ENCODE results near the gene CD276. TPM values are rescaled to one million over a fixed set of nuclear protein-coding genes. Genes with fewer than 3 reads are reported as not detected.

CD276 gene
- total and polyA plus RNA-seq, 5 experiments from 2014 or later, result 0.49 to 0.63 TPM; not detected in 3

DNA sequence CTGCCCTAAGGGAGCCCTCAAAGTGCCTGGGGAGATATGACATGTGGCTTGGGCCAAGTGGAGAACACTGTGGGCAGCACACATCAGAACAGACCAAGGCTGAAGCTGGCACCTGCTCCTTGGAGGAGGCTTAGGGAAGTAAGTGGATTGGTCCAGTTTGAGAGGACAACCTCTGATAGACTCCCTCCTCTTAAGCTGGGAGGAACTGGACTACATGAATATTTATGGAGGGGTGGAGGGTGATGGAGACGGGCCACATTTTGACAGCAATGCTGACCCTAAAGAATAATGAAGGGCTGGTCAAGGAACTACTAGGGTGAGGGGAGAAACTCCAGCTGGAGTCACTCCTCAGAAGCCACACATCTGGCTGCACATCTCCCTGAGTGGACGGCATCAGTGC lies 6.5 kb upstream of the CD276 start:
- no peaks in the 10 kb centered on the region for H3K4me1 Mint-ChIP-seq
- DNase-seq (no peak), ATAC-seq (no peak)
- peaks cover 28 to 40% (median 29%) of the 10 kb centered on the region in 5 donors for H3K27me3 Mint-ChIP-seq
- no peak overlapping the region for H3K27ac Mint-ChIP-seq
- POLR2A ChIA-PET, result interaction anchor here (1.2 kb wide), 1 partner anchor 22 kb away, joined by 5 read pairs; no protein-coding TSS in a partner anchor
- H3K4me3 Mint-ChIP-seq, result no peak overlapping the region
- H3K9me3 Mint-ChIP-seq, result no peaks in the 10 kb centered on the region
- H3K36me3 Mint-ChIP-seq, result no peaks in the 10 kb centered on the region

DNA sequence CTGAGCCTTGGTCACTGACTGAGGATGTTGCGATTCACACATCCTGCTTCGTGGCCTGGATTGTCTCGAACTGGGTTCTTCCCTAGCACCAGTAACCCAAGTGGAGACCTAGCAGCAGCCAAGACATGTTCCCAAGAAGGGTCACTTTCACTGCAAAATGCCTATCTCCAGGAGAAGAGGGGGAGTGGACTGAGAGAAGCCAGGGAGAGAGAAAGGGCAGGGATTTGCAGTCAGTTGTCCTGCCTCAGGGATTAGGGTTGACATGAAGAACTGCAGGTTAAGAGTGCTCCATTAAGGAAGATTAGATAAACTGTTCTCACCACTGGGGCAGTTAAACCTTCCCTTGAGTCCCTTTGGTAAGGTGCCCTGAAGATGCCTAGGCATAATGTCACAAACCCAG lies 5.7 kb upstream of the CD276 start:
- no peak overlapping the region for H3K27ac Mint-ChIP-seq
- H3K9me3 Mint-ChIP-seq, result no peaks in the 10 kb centered on the region
- no peak overlapping the region for H3K4me3 Mint-ChIP-seq
- no peaks in the 10 kb centered on the region for H3K36me3 Mint-ChIP-seq
- ATAC-seq, result no peak
- peaks cover 0 to 4% (median 2%) of the 10 kb centered on the region in 4 donors for H3K4me1 Mint-ChIP-seq
- DNase-seq, result no peak
- POLR2A ChIA-PET, result no interaction called here
- H3K27me3 Mint-ChIP-seq, result peaks cover 28 to 41% (median 35%) of the 10 kb centered on the region in 5 donors

DNA sequence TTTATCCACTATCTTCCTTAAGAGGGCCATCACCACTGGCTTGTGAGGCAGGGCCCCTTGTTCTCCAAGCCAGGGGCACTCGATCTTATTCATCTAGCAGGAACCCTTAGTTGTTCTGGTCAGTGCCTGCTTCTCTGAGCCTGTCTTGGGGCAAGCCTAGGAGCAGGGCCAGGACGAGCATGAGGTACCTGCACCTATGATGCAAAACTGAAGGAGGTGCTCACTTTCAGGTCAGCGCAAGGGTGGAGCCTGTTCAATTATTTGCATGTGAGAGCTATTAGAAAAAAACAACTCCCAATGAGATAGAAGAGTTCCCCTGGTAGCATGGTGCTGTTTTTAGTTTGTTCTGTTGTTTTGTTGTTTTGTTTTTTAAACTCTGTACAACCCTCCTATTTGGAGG lies 5.0 kb upstream of the CD276 start:
- H3K4me1 Mint-ChIP-seq, result peaks cover 2 to 7% (median 6%) of the 10 kb centered on the region in 4 donors
- POLR2A ChIA-PET, result no interaction called here
- H3K27ac Mint-ChIP-seq, result peak overlapping the region in 1 of 10 donors; percentile 2
- peaks cover 25 to 41% (median 36%) of the 10 kb centered on the region in 5 donors for H3K27me3 Mint-ChIP-seq
- H3K4me3 Mint-ChIP-seq, result no peak overlapping the region
- DNase-seq, result no peak
- no peak for ATAC-seq
- H3K9me3 Mint-ChIP-seq, result no peaks in the 10 kb centered on the region
- H3K36me3 Mint-ChIP-seq, result no peaks in the 10 kb centered on the region

DNA sequence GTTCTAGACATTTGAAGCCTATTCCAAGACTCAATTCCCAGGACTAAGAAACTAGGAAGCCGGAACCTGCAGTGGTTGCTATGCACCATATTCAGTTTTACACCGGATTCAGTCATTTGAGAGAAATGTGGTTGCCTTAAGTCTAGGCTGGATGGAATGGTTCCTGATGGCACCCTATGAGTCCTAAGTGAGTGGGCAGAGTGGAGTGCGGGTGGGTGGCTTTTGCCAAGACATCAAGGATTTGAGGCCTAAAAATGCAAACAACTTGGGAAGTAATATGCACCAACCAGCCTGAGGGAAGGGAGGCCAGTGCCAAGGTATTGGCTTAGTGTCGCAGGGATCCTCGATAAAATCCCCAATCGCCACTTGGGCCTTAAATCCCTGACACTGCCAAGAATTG lies 4.2 kb upstream of the CD276 start:
- Mint-ChIP-seq H3K27me3 (peaks cover 25 to 44% (median 35%) of the 10 kb centered on the region in 5 donors), H3K4me3 (no peak overlapping the region), H3K36me3 (no peaks in the 10 kb centered on the region), H3K27ac (no peak overlapping the region), H3K9me3 (no peaks in the 10 kb centered on the region), H3K4me1 (peaks cover 4 to 10% (median 9%) of the 10 kb centered on the region in 4 donors)
- POLR2A ChIA-PET, result no interaction called here
- ATAC-seq (no peak), DNase-seq (no peak)

DNA sequence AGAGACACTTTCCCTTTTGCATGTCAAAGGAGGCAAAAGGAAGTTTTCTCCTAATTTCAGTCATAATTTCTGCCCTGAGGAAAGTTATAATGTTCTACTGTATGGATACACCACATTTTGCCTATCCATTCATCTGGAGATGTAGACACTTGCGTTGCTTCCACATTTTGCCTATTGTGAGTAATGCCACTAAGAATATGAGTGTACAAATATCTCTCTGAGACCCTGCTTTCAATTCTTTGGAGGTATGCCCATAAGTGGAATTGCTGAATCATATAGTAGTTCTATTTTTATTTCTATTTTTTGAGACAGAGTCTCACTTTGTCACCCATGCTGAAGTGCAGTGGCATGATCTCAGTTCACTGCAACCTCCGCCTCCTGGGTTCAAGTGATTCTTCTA lies 3.6 kb upstream of the CD276 start:
- Mint-ChIP-seq H3K36me3 (no peaks in the 10 kb centered on the region), H3K27me3 (peaks cover 29 to 50% (median 41%) of the 10 kb centered on the region in 5 donors), H3K4me3 (no peak overlapping the region), H3K27ac (no peak overlapping the region), H3K4me1 (peaks cover 6 to 15% (median 12%) of the 10 kb centered on the region in 4 donors), H3K9me3 (no peaks in the 10 kb centered on the region)
- DNase-seq (no peak), ATAC-seq (no peak)
- POLR2A ChIA-PET, result no interaction called here

DNA sequence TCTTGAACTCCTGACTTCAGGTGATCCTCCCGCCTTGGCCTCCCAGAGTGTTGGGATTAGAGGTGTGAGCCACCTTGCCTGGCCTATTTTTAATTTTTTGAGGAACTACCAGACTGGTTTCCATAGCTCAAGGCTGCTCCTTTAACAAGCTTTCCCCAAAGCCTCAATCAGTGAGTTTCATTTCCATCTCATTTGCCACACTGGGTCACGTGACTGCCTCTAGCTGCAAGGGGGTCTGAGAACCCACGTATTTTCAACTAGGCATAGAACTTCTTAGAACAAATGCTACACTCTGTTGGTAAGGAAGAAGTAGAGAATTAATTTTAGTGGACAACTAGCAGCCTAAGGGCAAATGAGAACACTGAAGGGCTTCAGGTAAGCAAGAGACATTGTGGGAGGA lies 3.1 kb upstream of the CD276 start:
- no peak for DNase-seq
- no peaks in the 10 kb centered on the region for H3K9me3 Mint-ChIP-seq
- peaks cover 6 to 18% (median 12%) of the 10 kb centered on the region in 4 donors for H3K4me1 Mint-ChIP-seq
- H3K27me3 Mint-ChIP-seq, result peaks cover 34 to 55% (median 46%) of the 10 kb centered on the region in 5 donors
- no peak for ATAC-seq
- POLR2A ChIA-PET, result no interaction called here
- H3K36me3 Mint-ChIP-seq, result no peaks in the 10 kb centered on the region
- H3K27ac Mint-ChIP-seq, result no peak overlapping the region
- no peak overlapping the region for H3K4me3 Mint-ChIP-seq

DNA sequence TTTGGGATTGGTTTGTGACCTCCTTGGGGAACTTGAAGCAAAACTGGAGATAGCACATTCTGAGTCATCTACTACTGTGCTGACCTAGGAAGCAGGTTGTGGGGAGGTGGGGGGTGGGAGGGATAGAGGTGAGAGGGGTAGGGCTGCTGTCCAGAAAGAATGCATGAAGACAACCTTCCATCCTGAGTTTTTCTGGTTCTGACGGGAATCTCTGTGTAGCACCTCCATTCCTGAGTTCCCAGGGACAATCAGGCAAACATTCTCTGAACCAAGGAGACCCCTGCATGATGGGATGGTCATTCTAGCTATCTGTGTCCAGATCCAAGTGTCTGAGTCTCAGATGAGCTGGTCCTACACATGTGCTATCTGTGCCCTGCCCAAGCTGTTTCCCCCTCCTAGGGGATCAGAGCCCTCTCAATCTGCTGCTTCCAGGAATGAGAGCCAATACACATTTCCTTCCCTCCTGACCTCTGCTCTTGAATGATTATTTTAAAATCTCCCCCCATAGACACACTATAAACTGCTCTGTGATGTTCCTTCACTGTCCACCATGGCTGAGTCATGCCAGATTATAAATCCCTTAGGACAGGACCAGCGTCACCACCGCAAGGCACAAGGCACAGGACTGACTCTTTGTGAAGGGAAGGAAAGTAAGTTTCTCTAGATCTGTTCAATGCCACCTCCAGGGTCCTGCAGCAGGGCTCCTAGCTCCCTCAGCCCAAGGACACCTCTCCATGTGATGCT lies 2.2 kb upstream of the CD276 start:
- no peaks in the 10 kb centered on the region for H3K36me3 Mint-ChIP-seq
- H3K4me1 Mint-ChIP-seq, result peaks cover 6 to 18% (median 12%) of the 10 kb centered on the region in 4 donors
- POLR2A ChIA-PET, result no interaction called here
- no peaks in the 10 kb centered on the region for H3K9me3 Mint-ChIP-seq
- H3K4me3 Mint-ChIP-seq, result no peak overlapping the region
- no peak overlapping the region for H3K27ac Mint-ChIP-seq
- peaks cover 42 to 65% (median 56%) of the 10 kb centered on the region in 5 donors for H3K27me3 Mint-ChIP-seq
- ATAC-seq, result no peak
- DNase-seq, result no peak

DNA sequence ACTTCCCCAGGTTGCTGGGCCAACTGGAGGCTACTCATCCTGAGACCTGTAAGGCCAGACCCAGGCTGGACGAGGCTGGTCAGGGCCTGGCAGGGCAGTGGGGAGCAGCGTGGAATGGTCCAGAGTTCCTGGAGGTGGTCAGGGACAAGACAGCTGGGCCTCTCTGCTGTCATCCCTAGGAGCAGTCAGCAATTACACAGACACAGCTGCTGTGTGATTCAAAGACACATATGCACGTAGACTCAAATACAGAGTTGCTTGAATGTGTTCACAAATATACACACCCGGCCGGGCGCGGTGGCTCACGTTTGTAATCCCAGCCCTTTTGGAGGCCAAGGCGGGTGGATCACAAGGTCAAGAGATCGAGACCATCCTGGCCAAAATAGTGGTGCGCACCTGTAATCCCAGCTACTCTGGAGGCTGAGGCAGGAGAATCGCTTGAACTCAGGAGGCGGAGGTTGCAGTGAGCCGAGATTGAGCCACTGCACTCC lies 1.5 kb upstream of the CD276 start:
- no peak for ATAC-seq
- Mint-ChIP-seq H3K4me3 (peak overlapping the region in 3 of 10 donors; percentile 58 to 72 (median 63)), H3K36me3 (no peaks in the 10 kb centered on the region), H3K9me3 (no peaks in the 10 kb centered on the region), H3K27me3 (peaks cover 43 to 71% (median 58%) of the 10 kb centered on the region in 5 donors), H3K27ac (no peak overlapping the region), H3K4me1 (peaks cover 6 to 18% (median 12%) of the 10 kb centered on the region in 4 donors)
- DNase-seq, result no peak
- POLR2A ChIA-PET, result no interaction called here

DNA sequence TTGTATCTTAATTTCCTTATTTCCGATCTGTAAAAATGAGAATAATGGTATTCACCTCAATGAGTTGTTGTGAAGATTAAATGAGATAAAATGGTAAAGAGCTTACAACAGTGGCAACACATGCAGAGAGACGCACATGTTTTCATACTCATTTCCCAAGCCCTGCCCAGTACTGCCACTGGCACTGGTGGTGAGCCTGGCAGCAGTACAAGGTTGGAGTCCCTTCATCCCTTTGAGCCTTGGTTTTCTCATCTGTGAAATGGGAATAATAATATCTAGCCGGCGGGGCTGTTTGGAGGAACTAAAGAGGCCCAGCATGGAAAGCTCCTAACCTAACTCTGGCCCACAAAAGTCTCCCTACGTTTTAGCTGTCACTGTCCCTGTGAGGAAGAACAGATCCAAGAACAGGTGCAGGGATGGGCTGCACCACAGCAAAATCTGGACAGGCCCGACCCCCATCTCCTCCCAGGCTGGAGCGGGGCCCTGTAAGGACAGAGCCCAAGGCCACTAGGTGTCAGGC lies 866 bp upstream of the CD276 start:
- Mint-ChIP-seq H3K36me3 (no peaks in the 10 kb centered on the region), H3K27ac (no peak overlapping the region), H3K4me1 (peaks cover 6 to 18% (median 12%) of the 10 kb centered on the region in 4 donors), H3K27me3 (peaks cover 48 to 78% (median 65%) of the 10 kb centered on the region in 5 donors), H3K4me3 (peak overlapping the region in 8 of 10 donors; percentile 19 to 81 (median 60)), H3K9me3 (no peaks in the 10 kb centered on the region)
- ATAC-seq, result no peak
- no peak for DNase-seq
- POLR2A ChIA-PET, result no interaction called here

DNA sequence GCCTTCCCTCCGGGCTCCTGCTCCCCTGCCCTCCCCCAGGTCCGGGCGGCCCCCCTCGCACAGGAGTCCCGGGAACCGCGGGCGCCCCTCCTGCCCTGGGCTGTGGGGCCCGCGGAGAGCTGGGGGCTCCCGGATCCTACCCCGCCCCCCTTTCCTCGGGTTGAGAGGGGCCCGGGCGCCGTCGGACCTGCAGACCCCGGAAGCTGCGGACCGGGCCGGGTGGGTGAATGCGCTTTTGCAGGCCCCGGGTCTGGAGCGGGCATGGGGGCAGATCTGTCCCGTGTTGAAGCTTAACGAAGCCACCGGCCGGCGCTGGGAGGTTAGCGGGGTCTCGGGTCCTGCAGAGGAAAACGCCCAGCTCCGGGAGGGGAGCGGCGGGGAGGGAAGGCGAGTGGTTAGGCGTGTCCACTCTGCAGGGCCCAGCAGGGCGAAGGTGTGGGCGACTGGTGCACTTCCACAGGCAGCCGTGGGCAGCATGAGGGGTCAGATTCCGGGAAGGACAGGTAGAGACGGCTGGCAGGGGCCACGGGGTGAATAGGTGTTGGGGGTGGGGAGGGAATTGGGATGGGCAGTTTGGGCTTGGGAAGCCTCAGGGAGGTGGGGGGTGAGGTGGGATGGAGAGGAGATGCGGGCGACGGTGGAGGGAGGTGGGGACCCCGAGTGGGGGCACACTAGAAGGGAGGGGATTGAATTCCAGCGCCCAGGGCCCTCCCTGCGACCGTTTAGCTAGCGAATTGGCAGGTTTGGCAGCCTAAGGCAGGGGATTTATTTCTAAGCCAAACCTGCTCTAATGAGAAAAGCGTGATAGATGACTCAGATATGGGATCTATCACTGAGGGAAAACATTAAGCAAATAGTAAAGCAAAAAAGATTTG lies 635 bp downstream of the CD276 start:
- POLR2A ChIA-PET, result no interaction called here
- H3K4me3 Mint-ChIP-seq, result peak overlapping the region in 7 of 10 donors; percentile 36 to 82 (median 53)
- DNase-seq, result no peak

DNA sequence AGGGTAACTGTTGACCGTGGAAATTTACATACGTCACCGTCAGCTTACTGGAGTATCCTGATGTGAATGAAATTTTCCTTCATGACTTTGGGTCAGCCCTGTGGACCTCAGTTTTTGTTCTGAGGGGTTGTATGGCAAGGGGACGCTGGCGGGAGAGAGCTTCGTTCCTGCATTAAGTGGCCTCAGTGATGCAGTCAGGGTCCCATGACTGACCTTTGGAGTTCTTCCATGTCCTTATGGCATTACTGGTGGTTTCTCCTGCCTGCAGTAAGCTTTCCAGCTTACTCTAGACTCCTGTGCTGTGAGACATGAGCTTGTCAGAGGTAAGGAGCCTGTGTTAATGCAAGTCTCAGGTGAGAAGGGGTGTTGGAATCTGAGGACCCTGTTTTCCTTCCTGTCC lies 1.8 kb downstream of the CD276 start:
- Mint-ChIP-seq H3K27ac (no peak overlapping the region), H3K4me1 (peaks cover 6 to 18% (median 12%) of the 10 kb centered on the region in 4 donors), H3K4me3 (peak overlapping the region in 5 of 10 donors; percentile 20 to 65 (median 38)), H3K36me3 (no peaks in the 10 kb centered on the region), H3K27me3 (peaks cover 42 to 80% (median 65%) of the 10 kb centered on the region in 5 donors), H3K9me3 (no peaks in the 10 kb centered on the region)
- ATAC-seq (no peak), DNase-seq (no peak)
- POLR2A ChIA-PET, result no interaction called here

More for the DNA sequence above, 635 bp downstream of the CD276 start:
- peak in 1 of 2 donors; percentile 10 for ATAC-seq
- H3K9me3 Mint-ChIP-seq, result no peaks in the 10 kb centered on the region
- H3K27ac Mint-ChIP-seq, result no peak overlapping the region
- no peaks in the 10 kb centered on the region for H3K36me3 Mint-ChIP-seq
- peaks cover 42 to 84% (median 67%) of the 10 kb centered on the region in 5 donors for H3K27me3 Mint-ChIP-seq
- H3K4me1 Mint-ChIP-seq, result peaks cover 6 to 18% (median 12%) of the 10 kb centered on the region in 4 donors

DNA sequence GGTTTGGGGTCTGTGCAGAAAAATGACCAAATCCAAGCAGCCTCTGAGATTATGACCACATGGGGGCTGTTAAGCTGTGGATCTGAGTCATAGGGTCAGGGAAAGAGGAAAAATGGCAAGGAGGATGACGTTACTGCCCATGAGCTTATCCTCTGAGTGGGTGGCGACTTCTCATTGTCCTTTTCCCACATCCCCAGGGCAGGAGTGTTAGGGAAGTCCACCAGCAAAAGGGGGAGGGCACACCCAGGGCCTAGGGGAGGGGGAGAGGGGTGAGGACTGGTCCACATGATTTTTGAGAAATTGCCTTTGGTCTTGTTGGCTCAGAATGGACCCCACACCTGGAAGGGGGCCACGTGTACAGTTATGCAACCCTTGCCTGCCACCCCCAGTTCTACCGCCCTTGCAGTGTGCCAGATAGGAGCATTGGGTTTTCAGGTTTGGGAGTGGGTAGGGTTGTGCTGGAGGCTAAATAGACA lies 2.6 kb downstream of the CD276 start:
- Mint-ChIP-seq H3K36me3 (no peaks in the 10 kb centered on the region), H3K27me3 (peaks cover 38 to 72% (median 58%) of the 10 kb centered on the region in 5 donors), H3K4me1 (peaks cover 6 to 18% (median 12%) of the 10 kb centered on the region in 4 donors), H3K4me3 (no peak overlapping the region), H3K9me3 (no peaks in the 10 kb centered on the region), H3K27ac (no peak overlapping the region)
- POLR2A ChIA-PET, result interaction anchor here (0.5 kb wide), 1 partner anchor 1671 kb away, joined by 8 read pairs; no protein-coding TSS in a partner anchor
- DNase-seq, result no peak
- ATAC-seq, result no peak
